Ishikawa (cell line): ENCODE measurements around the gene HABP2.

ENCODE experiments used
- EGR1 ChIP-seq: IDR thresholded peaks from 2 replicates; pipeline ENCODE4 v1.6.1; 2012
- FOXM1 ChIP-seq: IDR thresholded peaks from 2 replicates; pipeline ENCODE4 v1.6.1; 2012; ENCODE audit warnings: low read depth, borderline replicate concordance
- NFIC ChIP-seq: IDR thresholded peaks from 2 replicates; pipeline ENCODE4 v1.6.1; 2012
- RAD21 ChIP-seq: IDR thresholded peaks from 2 replicates; pipeline ENCODE4 v1.6.1; 2012; ENCODE audit warnings: low read depth
- REST ChIP-seq: IDR thresholded peaks from 2 replicates; pipeline ENCODE4 v1.6.1; 2012; ENCODE audit warnings: low read depth, mild to moderate bottlenecking
- TCF12 ChIP-seq: IDR thresholded peaks from 2 replicates; pipeline ENCODE4 v1.6.1; 2012; ENCODE audit warnings: low read depth
- TEAD4 ChIP-seq: IDR thresholded peaks from 2 replicates; pipeline ENCODE4 v1.6.1; 2012

- TF ChIP-seq TEAD4 (no peak), RAD21 (no peak), EGR1 (no peak), FOXM1 (no peak), NFIC (no peak), TCF12 (no peak), REST (no peak)
Measured at GRCh38 chr10:113533801-113534200, 19.1 kb upstream of the HABP2 start.
